ENCODE measurements around the gene MCM5. TPM values are rescaled to one million over a fixed set of nuclear protein-coding genes. Genes with fewer than 3 reads are reported as not detected.

The MCM5 gene
- total and polyA plus RNA-seq, 5 donors = 7.3 to 15.8 (median 9.0) TPM

GRCh38 chr22:35379146-35379993, 20.6 kb upstream of the MCM5 start:
- intact Hi-C loops (cut with DNase I) = no loop called here
- no peaks in the 10 kb centered on the region for H3K27me3 ChIP-seq (ENCODE audit: control insufficient read depth, insufficient read depth)
- ATAC-seq (no peak), DNase-seq (no peak)
- no peak overlapping the region for H3K27ac ChIP-seq (ENCODE audit: low read length)
- H3K9me3 ChIP-seq (ENCODE audit: control insufficient read depth, low read length) = no peaks in the 10 kb centered on the region
- H3K4me3 ChIP-seq (ENCODE audit: low read length) = no peak overlapping the region
- H3K4me1 ChIP-seq (ENCODE audit: control insufficient read depth, insufficient read depth, low read length) = no peaks in the 10 kb centered on the region
- 87% methylated on average over 10 of the region's 10 CpGs for WGBS

GRCh38 chr22:35380013-35380412, 19.9 kb upstream of the MCM5 start:
- H3K27ac ChIP-seq (ENCODE audit: low read length) = no peak overlapping the region
- no peak for DNase-seq
- H3K27me3 ChIP-seq (ENCODE audit: control insufficient read depth, insufficient read depth) = no peaks in the 10 kb centered on the region
- no peak for ATAC-seq
- H3K4me1 ChIP-seq (ENCODE audit: control insufficient read depth, insufficient read depth, low read length) = no peaks in the 10 kb centered on the region
- WGBS = 90% methylated on average over 6 of the region's 6 CpGs
- no peaks in the 10 kb centered on the region for H3K9me3 ChIP-seq (ENCODE audit: control insufficient read depth, low read length)
- intact Hi-C loops (cut with DNase I) = no loop called here
- H3K4me3 ChIP-seq (ENCODE audit: low read length) = no peak overlapping the region

GRCh38 chr22:35380537-35381423, 19.2 kb upstream of the MCM5 start, which contains the start of gene HMOX1:
HMOX1 (plus strand) TSS chr22:35381096; CDS start chr22:35381174, 78 bp downstream.
- peak within 1 kb of the TSS; percentile 4 for H3K27ac ChIP-seq (ENCODE audit: low read length)
- H3K27me3 ChIP-seq (ENCODE audit: control insufficient read depth, insufficient read depth) = no peaks in the 10 kb centered on the region
- H3K9me3 ChIP-seq (ENCODE audit: control insufficient read depth, low read length) = no peaks in the 10 kb centered on the region
- H3K4me3 ChIP-seq (ENCODE audit: low read length) = peak within 1 kb of the TSS; percentile 20
- DNase-seq (peak; percentile 94 to 98 (median 97)), ATAC-seq (peak; percentile 94 to 95)
- intact Hi-C loops (cut with DNase I) = no loop called here
- 3% methylated on average over 47 of the region's 47 CpGs for WGBS
- no peaks in the 10 kb centered on the region for H3K4me1 ChIP-seq (ENCODE audit: control insufficient read depth, insufficient read depth, low read length)

GRCh38 chr22:35381424-35382009, 18.4 kb upstream of the MCM5 start:
- Histone ChIP-seq H3K4me1 (ENCODE audit: control insufficient read depth, insufficient read depth, low read length) (no peaks in the 10 kb centered on the region), H3K9me3 (ENCODE audit: control insufficient read depth, low read length) (no peaks in the 10 kb centered on the region), H3K4me3 (ENCODE audit: low read length) (peak overlapping the region; percentile 20), H3K27ac (ENCODE audit: low read length) (peak overlapping the region; percentile 4), H3K27me3 (ENCODE audit: control insufficient read depth, insufficient read depth) (no peaks in the 10 kb centered on the region)
- ATAC-seq (peak in 1 of 2 donors; percentile 1), DNase-seq (no peak)
- WGBS = 57% methylated on average over 5 of the region's 5 CpGs
- intact Hi-C loops (cut with DNase I) = no loop called here

GRCh38 chr22:35383679-35384071, 16.3 kb upstream of the MCM5 start:
- H3K27ac ChIP-seq (ENCODE audit: low read length) = no peak overlapping the region
- ATAC-seq = no peak
- no peak overlapping the region for H3K4me3 ChIP-seq (ENCODE audit: low read length)
- no peaks in the 10 kb centered on the region for H3K4me1 ChIP-seq (ENCODE audit: control insufficient read depth, insufficient read depth, low read length)
- DNase-seq = no peak
- no peaks in the 10 kb centered on the region for H3K27me3 ChIP-seq (ENCODE audit: control insufficient read depth, insufficient read depth)
- H3K9me3 ChIP-seq (ENCODE audit: control insufficient read depth, low read length) = no peaks in the 10 kb centered on the region
- 82% methylated on average over 3 of the region's 3 CpGs for WGBS
- intact Hi-C loops (cut with DNase I) = no loop called here

- WGBS = 71% methylated on average over 4 of the region's 4 CpGs
- no peaks in the 10 kb centered on the region for H3K9me3 ChIP-seq (ENCODE audit: control insufficient read depth, low read length)
- intact Hi-C loops (cut with DNase I) = no loop called here
- no peak overlapping the region for H3K27ac ChIP-seq (ENCODE audit: low read length)
- no peaks in the 10 kb centered on the region for H3K4me1 ChIP-seq (ENCODE audit: control insufficient read depth, insufficient read depth, low read length)
- H3K27me3 ChIP-seq (ENCODE audit: control insufficient read depth, insufficient read depth) = no peaks in the 10 kb centered on the region
- no peak overlapping the region for H3K4me3 ChIP-seq (ENCODE audit: low read length)
- no peak for DNase-seq
- no peak for ATAC-seq
Observed at GRCh38 chr22:35384527-35384926, 15.4 kb upstream of the MCM5 start.

- intact Hi-C loops (cut with DNase I) = no loop called here
- no peaks in the 10 kb centered on the region for H3K9me3 ChIP-seq (ENCODE audit: control insufficient read depth, low read length)
- ATAC-seq (no peak), DNase-seq (no peak)
- no peak overlapping the region for H3K4me3 ChIP-seq (ENCODE audit: low read length)
- H3K27me3 ChIP-seq (ENCODE audit: control insufficient read depth, insufficient read depth) = no peaks in the 10 kb centered on the region
- no peak overlapping the region for H3K27ac ChIP-seq (ENCODE audit: low read length)
- H3K4me1 ChIP-seq (ENCODE audit: control insufficient read depth, insufficient read depth, low read length) = no peaks in the 10 kb centered on the region
- WGBS = 90% methylated on average over 6 of the region's 6 CpGs
Observed at GRCh38 chr22:35384975-35385588, 14.9 kb upstream of the MCM5 start.

GRCh38 chr22:35386670-35387288, 13.2 kb upstream of the MCM5 start:
- no peak overlapping the region for H3K27ac ChIP-seq (ENCODE audit: low read length)
- ATAC-seq = peak; percentile 13 to 14

GRCh38 chr22:35390933-35391332, 9.0 kb upstream of the MCM5 start:
- 85% methylated on average over 5 of the region's 5 CpGs for WGBS
- no peak overlapping the region for H3K4me3 ChIP-seq (ENCODE audit: low read length)
- no peaks in the 10 kb centered on the region for H3K9me3 ChIP-seq (ENCODE audit: control insufficient read depth, low read length)
- ATAC-seq (no peak), DNase-seq (no peak)
- no peaks in the 10 kb centered on the region for H3K4me1 ChIP-seq (ENCODE audit: control insufficient read depth, insufficient read depth, low read length)
- H3K27me3 ChIP-seq (ENCODE audit: control insufficient read depth, insufficient read depth) = no peaks in the 10 kb centered on the region
- H3K27ac ChIP-seq (ENCODE audit: low read length) = no peak overlapping the region
- intact Hi-C loops (cut with DNase I) = no loop called here

More at GRCh38 chr22:35386670-35387288, 13.2 kb upstream of the MCM5 start:
- no peaks in the 10 kb centered on the region for H3K9me3 ChIP-seq (ENCODE audit: control insufficient read depth, low read length)
- WGBS = 95% methylated on average over 19 of the region's 19 CpGs
- H3K4me3 ChIP-seq (ENCODE audit: low read length) = no peak overlapping the region
- no peak for DNase-seq
- intact Hi-C loops (cut with DNase I) = no loop called here
- H3K27me3 ChIP-seq (ENCODE audit: control insufficient read depth, insufficient read depth) = no peaks in the 10 kb centered on the region
- no peaks in the 10 kb centered on the region for H3K4me1 ChIP-seq (ENCODE audit: control insufficient read depth, insufficient read depth, low read length)

GRCh38 chr22:35392357-35392756, 7.6 kb upstream of the MCM5 start:
- no peak for ATAC-seq
- Histone ChIP-seq H3K4me1 (ENCODE audit: control insufficient read depth, insufficient read depth, low read length) (no peaks in the 10 kb centered on the region), H3K4me3 (ENCODE audit: low read length) (no peak overlapping the region), H3K27me3 (ENCODE audit: control insufficient read depth, insufficient read depth) (no peaks in the 10 kb centered on the region), H3K9me3 (ENCODE audit: control insufficient read depth, low read length) (no peaks in the 10 kb centered on the region), H3K27ac (ENCODE audit: low read length) (no peak overlapping the region)
- intact Hi-C loops (cut with DNase I) = no loop called here
- WGBS = 96% methylated on average over 2 of the region's 2 CpGs
- DNase-seq = no peak
